ENCODE measurements around the gene CLIC4. TPM values are rescaled to one million over a fixed set of nuclear protein-coding genes. Genes with fewer than 3 reads are reported as not detected.

The CLIC4 gene
- total RNA-seq, 2 donors from 2014 or later, result 16.2 to 30.0 TPM

DNA sequence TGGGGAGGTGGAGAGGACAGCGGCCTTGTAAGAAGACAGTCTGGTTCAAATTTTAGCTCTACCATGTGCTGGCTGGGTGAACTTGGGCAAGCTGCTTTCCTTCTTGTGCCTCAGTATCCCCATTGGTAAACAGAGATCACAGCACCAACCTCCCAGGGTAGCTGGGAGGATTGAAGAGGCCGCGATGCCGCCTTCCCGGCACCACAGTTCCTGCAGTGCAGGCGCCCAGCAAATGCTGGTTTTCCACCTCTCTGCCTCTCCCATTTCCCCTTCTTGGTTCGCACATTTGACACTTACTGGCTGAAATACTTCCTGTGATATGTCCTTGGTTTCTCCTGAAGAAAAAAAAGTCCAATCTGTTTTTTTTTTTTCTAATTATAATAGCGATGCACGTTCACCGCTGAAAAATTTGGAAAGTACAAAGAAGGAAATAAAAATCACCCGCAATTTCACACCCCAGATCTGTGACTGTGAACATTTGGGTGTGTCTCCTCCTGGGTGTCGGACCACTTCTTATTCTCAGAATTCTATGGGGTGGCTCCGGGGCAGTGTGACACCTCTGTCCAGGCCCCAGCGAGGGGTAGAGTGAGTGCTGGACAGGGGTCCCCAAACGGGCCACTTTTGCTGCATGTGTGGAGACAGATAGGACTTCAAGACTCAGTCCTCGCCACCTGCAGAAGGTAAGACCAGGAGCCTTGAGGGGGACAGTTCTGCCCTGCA lies 111.7 kb downstream of the CLIC4 start:
- no peaks in the 10 kb centered on the region for H3K9me3 Mint-ChIP-seq
- no peaks in the 10 kb centered on the region for H3K36me3 Mint-ChIP-seq
- ATAC-seq (no peak), DNase-seq (ENCODE audit: low spot score in 2 of 2) (no peak)
- H3K27ac Mint-ChIP-seq, result no peak overlapping the region

- DNase-seq (ENCODE audit: low spot score in 2 of 2) (no peak), ATAC-seq (no peak)
- no peaks in the 10 kb centered on the region for H3K9me3 Mint-ChIP-seq
These were observed 112.4 kb downstream of the CLIC4 start for GRCh38 chr1:24857507-24858133.

GRCh38 chr1:24858277-24858676 lies 113.0 kb downstream of the CLIC4 start:
- H3K27ac Mint-ChIP-seq, result no peak overlapping the region
- no peak for ATAC-seq
- H3K36me3 Mint-ChIP-seq, result no peaks in the 10 kb centered on the region

More at GRCh38 chr1:24857507-24858133, 112.4 kb downstream of the CLIC4 start:
- Mint-ChIP-seq H3K36me3 (no peaks in the 10 kb centered on the region), H3K27ac (no peak overlapping the region)

GRCh38 chr1:24859063-24860010 lies 114.1 kb downstream of the CLIC4 start:
- no peak for ATAC-seq
- Mint-ChIP-seq H3K27ac (no peak overlapping the region), H3K9me3 (no peaks in the 10 kb centered on the region), H3K36me3 (no peaks in the 10 kb centered on the region)
- DNase-seq (ENCODE audit: low spot score in 2 of 2), result no peak

More at GRCh38 chr1:24858277-24858676, 113.0 kb downstream of the CLIC4 start:
- no peaks in the 10 kb centered on the region for H3K9me3 Mint-ChIP-seq
- no peak for DNase-seq (ENCODE audit: low spot score in 2 of 2)

DNA sequence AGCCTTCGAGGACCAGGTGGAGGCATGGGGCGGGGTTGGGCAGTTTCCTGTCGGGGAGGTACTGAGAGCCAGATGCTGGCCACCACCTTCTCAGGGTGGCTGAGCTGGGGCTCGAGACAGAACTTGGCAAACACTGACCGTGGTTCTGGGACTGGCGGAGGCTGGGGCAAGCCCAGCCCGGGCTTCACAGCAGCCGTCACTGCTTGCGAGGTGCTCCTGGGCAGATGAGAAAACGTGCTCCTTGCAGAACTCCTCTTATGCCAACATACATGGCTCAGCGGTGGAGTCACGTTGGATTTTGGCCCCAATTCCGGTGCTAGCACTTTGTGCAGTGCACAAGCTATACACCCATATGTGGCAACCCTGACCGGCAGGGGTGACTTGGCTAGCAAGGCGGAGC lies 115.6 kb downstream of the CLIC4 start:
- no peaks in the 10 kb centered on the region for H3K9me3 Mint-ChIP-seq
- no peak overlapping the region for H3K27ac Mint-ChIP-seq
- no peaks in the 10 kb centered on the region for H3K36me3 Mint-ChIP-seq
- ATAC-seq, result no peak
- DNase-seq (ENCODE audit: low spot score in 2 of 2), result no peak

- Mint-ChIP-seq H3K36me3 (no peaks in the 10 kb centered on the region), H3K27ac (no peak overlapping the region), H3K9me3 (no peaks in the 10 kb centered on the region)
- ATAC-seq, result no peak
- DNase-seq (ENCODE audit: low spot score in 2 of 2), result no peak
These were observed 116.8 kb downstream of the CLIC4 start for GRCh38 chr1:24861821-24862727.

DNA sequence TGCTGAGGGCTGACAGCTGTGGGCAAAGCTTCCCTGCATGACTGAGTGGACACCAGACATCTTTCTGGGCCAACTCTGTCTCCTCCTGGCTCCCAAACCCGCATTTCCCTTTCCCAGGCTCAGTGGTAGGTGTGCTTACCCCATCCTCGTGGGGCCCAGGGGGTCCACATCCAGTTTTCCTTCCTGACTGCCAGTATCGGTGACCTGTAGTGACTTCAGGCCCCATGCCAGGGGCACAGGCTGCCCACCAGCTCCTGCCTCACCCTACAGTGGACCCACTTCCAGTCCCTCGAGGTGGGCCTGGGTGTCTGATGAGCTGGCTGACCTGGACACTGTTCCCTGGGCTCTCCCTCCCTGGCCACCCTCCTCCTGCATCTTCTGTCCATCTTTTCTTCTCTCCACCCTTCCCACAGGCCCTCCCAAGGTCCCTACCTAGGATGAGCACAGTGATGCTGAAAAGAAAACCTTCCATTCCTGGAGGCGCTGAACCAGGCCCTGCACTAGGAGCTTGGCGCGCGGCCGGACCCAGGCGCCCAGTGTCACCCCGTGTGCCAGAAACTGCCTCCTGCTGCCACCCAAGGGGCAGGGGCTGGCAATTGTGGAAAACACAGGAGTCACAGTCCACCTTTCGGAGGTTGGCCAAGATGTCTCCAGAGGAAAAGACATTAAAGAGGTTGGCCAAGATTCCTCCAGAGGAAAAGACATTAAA lies 117.7 kb downstream of the CLIC4 start:
- no peak overlapping the region for H3K27ac Mint-ChIP-seq
- no peaks in the 10 kb centered on the region for H3K9me3 Mint-ChIP-seq
- DNase-seq (ENCODE audit: low spot score in 2 of 2) (no peak), ATAC-seq (no peak)
- no peaks in the 10 kb centered on the region for H3K36me3 Mint-ChIP-seq

DNA sequence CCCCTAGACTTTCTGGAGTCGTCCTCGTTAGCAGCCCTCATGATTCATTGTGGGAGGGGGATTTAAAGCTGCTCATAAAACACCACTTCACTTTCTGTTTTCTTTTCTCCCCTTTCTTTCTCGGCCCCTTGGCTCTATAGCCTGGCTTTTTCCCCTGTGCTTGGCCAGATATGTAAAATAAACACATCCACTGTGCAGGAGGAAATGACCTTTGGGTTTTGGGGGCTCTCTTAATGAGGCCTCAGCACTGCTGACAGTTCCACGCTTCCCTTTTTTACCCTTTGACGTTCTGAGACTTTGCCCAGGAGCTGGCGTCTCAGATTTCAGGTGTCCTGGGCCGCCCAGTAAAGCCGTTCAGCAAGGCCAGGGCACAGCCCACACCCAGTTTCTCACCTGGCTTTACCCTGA lies 119.1 kb downstream of the CLIC4 start:
- H3K27ac Mint-ChIP-seq, result no peak overlapping the region
- DNase-seq (ENCODE audit: low spot score in 2 of 2) (no peak), ATAC-seq (no peak)
- H3K9me3 Mint-ChIP-seq, result no peaks in the 10 kb centered on the region
- H3K36me3 Mint-ChIP-seq, result no peaks in the 10 kb centered on the region

GRCh38 chr1:24865168-24865567 lies 119.9 kb downstream of the CLIC4 start:
- Mint-ChIP-seq H3K9me3 (no peaks in the 10 kb centered on the region), H3K36me3 (no peaks in the 10 kb centered on the region), H3K27ac (no peak overlapping the region)
- ATAC-seq (no peak), DNase-seq (ENCODE audit: low spot score in 2 of 2) (no peak)

- ATAC-seq (no peak), DNase-seq (ENCODE audit: low spot score in 2 of 2) (no peak)
- Mint-ChIP-seq H3K27ac (no peak overlapping the region), H3K36me3 (no peaks in the 10 kb centered on the region), H3K9me3 (no peaks in the 10 kb centered on the region)
These were observed 120.3 kb downstream of the CLIC4 start for GRCh38 chr1:24865587-24865986.

- H3K9me3 Mint-ChIP-seq, result no peaks in the 10 kb centered on the region
- H3K36me3 Mint-ChIP-seq, result no peaks in the 10 kb centered on the region
- no peak overlapping the region for H3K27ac Mint-ChIP-seq
These were observed 121.2 kb downstream of the CLIC4 start for GRCh38 chr1:24866211-24867083.

GRCh38 chr1:24867084-24867870 lies 122.0 kb downstream of the CLIC4 start:
- Mint-ChIP-seq H3K36me3 (no peaks in the 10 kb centered on the region), H3K27ac (no peak overlapping the region), H3K9me3 (no peaks in the 10 kb centered on the region)
- ATAC-seq (no peak), DNase-seq (ENCODE audit: low spot score in 2 of 2) (peak in 1 of 2 donors; percentile 23)

More at GRCh38 chr1:24866211-24867083, 121.2 kb downstream of the CLIC4 start:
- DNase-seq (ENCODE audit: low spot score in 2 of 2) (peak in 1 of 2 donors; percentile 21), ATAC-seq (no peak)

GRCh38 chr1:24868016-24868875 lies 123.0 kb downstream of the CLIC4 start:
- peak in 1 of 2 donors; percentile 47 for DNase-seq (ENCODE audit: low spot score in 2 of 2)
- Mint-ChIP-seq H3K27ac (peak overlapping the region in 1 of 2 donors; percentile 74), H3K36me3 (no peaks in the 10 kb centered on the region)

More at GRCh38 chr1:24868016-24868875, 123.0 kb downstream of the CLIC4 start:
- no peaks in the 10 kb centered on the region for H3K9me3 Mint-ChIP-seq
- no peak for ATAC-seq

All from activated naive CD4-positive, alpha-beta T cell treated with anti-CD3 and anti-CD28 coated beads, Interleukin-2, amount 50 U/mL, for 72 hours (primary cell).